ENCODE results near the gene TSPAN17. TPM values are rescaled to one million over a fixed set of nuclear protein-coding genes. Genes with fewer than 3 reads are reported as not detected.

TSPAN17 gene
- polyA plus RNA-seq, 1 of the 3 experiments (the other 2 are of a cell fraction): 61.7 TPM

DNA sequence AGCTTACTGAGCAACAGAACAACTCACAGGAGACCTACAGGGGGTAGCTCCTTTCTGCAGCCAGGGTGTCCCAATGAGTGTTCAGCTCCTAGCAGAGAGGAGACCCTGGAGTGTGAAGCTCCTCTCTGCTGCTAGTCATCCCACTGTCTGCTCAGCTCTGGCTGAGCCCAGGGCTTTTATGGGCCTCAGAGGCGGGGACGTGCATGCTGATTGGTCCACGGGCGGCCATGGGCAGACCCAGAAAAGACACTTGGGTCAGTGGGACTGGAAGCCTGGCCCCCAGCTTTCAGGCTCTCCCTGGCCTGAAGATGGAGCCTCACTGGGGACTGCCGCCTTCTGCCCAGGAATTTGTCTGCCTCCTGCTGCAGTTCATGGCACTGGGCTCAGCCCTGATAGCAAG, 40.6 kb downstream of the TSPAN17 start:
- Histone ChIP-seq H3K79me2 (ENCODE audit: insufficient read depth) (no peaks in the 10 kb centered on the region), H3K4me1 (ENCODE audit: control insufficient read depth in 1 of 2, insufficient read depth in 2 of 2, low read depth in 1 of 2, low read length in 1 of 2) (no peaks in the 10 kb centered on the region), H3K9me2 (no peaks in the 10 kb centered on the region), H4K20me1 (ENCODE audit: insufficient read depth) (no peaks in the 10 kb centered on the region), H2AFZ (ENCODE audit: low read depth) (no peak overlapping the region), H3K4me2 (no peak overlapping the region), H3K9me3 (no peaks in the 10 kb centered on the region), H3K36me3 (replicated peaks in 1 of 2; ENCODE audit: control insufficient read depth in 1 of 2, insufficient read depth in 2 of 2, low read length in 1 of 2) (no peaks in the 10 kb centered on the region), H3K27ac (ENCODE audit: low read depth in 2 of 2, low read length in 1 of 2) (no peak overlapping the region), H3K9ac (no peak overlapping the region), H3K4me3 (ENCODE audit: low read depth in 2 of 2, low read length in 1 of 2) (no peak overlapping the region), H3K27me3 (ENCODE audit: insufficient read depth) (no peaks in the 10 kb centered on the region; the same call in 1 of the 2 replicates), H3F3A (replicated peaks; ENCODE audit: insufficient read depth) (no peaks in the 10 kb centered on the region)
- 59% methylated on average over 4 of the region's 5 CpGs for WGBS (ENCODE audit: low lambda C conversion rate)
- ChIA-PET POLR2A (no interaction called here), CTCF (interaction anchor here (0.8 to 1.2 kb wide), 2 partner anchors 11 to 30 kb away, joined by 3 read pairs; no protein-coding TSS in a partner anchor)
- DNase-seq: no peak
- no peak for TF ChIP-seq JUND (IDR thresholded peaks at IDR 0.05)
- TF ChIP-seq RAD21 (IDR thresholded peaks at IDR 0.05; ENCODE audit: low read length): no peak
- TF ChIP-seq CHD2 (IDR thresholded peaks at IDR 0.05; ENCODE audit: low read length, partially characterized antibody): no peak
- TF ChIP-seq ELF1 (IDR thresholded peaks at IDR 0.05): no peak
- TF ChIP-seq, protein P1, sequence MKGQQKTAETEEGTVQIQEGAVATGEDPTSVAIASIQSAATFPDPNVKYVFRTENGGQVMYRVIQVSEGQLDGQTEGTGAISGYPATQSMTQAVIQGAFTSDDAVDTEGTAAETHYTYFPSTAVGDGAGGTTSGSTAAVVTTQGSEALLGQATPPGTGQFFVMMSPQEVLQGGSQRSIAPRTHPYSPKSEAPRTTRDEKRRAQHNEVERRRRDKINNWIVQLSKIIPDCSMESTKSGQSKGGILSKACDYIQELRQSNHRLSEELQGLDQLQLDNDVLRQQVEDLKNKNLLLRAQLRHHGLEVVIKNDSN (IDR thresholded peaks at IDR 0.05; ENCODE audit: borderline replicate concordance, low read depth): no peak
- no peak for TF ChIP-seq FOXM1 (IDR thresholded peaks at IDR 0.05; ENCODE audit: low read depth)
- TF ChIP-seq MXI1 (IDR thresholded peaks at IDR 0.05; ENCODE audit: low read depth, low read length): no peak
- TF ChIP-seq RCOR1 (IDR thresholded peaks at IDR 0.05; ENCODE audit: low read length): no peak
- TF ChIP-seq TCF12 (IDR thresholded peaks at IDR 0.05): no peak
- TF ChIP-seq TAF1 (IDR thresholded peaks at IDR 0.05; ENCODE audit: borderline replicate concordance, low read depth, low read length): no peak
- no peak for TF ChIP-seq SIN3A (IDR thresholded peaks at IDR 0.05; ENCODE audit: borderline replicate concordance, low read depth, low read length)
- no peak for TF ChIP-seq MAX (IDR thresholded peaks at IDR 0.05; ENCODE audit: low read depth)
- no peak for TF ChIP-seq FOXJ3 (CRISPR knock-in tag; IDR thresholded peaks at IDR 0.05)
- TF ChIP-seq TEAD4 (IDR thresholded peaks at IDR 0.05; ENCODE audit: borderline replicate concordance, insufficient read depth): no peak
- TF ChIP-seq EZH2phosphoT487 (IDR thresholded peaks at IDR 0.05; ENCODE audit: borderline replicate concordance, low read depth): no peak
- no peak for TF ChIP-seq SMC3 (IDR thresholded peaks at IDR 0.05; ENCODE audit: low read depth, low read length)
- TF ChIP-seq GABPA (IDR thresholded peaks at IDR 0.05; ENCODE audit: low read depth): no peak
- TF ChIP-seq, protein P2, sequence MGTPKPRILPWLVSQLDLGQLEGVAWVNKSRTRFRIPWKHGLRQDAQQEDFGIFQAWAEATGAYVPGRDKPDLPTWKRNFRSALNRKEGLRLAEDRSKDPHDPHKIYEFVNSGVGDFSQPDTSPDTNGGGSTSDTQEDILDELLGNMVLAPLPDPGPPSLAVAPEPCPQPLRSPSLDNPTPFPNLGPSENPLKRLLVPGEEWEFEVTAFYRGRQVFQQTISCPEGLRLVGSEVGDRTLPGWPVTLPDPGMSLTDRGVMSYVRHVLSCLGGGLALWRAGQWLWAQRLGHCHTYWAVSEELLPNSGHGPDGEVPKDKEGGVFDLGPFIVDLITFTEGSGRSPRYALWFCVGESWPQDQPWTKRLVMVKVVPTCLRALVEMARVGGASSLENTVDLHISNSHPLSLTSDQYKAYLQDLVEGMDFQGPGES (IDR thresholded peaks at IDR 0.05; ENCODE audit: low read depth, low read length): no peak
- TF ChIP-seq, protein P3, sequence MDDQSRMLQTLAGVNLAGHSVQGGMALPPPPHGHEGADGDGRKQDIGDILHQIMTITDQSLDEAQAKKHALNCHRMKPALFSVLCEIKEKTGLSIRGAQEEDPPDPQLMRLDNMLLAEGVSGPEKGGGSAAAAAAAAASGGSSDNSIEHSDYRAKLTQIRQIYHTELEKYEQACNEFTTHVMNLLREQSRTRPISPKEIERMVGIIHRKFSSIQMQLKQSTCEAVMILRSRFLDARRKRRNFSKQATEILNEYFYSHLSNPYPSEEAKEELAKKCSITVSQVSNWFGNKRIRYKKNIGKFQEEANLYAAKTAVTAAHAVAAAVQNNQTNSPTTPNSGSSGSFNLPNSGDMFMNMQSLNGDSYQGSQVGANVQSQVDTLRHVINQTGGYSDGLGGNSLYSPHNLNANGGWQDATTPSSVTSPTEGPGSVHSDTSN (IDR thresholded peaks at IDR 0.05): no peak
